Endometrial microvascular endothelial cells (primary cell): Measurements from ENCODE around the gene TCF7L2. TPM values are rescaled to one million over a fixed set of nuclear protein-coding genes. Genes with fewer than 3 reads are reported as not detected.

Experiments
- in situ Hi-C: cut with HindIII; loops from 2 replicates; pipeline ENCODE4 v1.10.0; 2017; ENCODE audit warnings: low sequenced_read_pairs, low pct_unique_long_range_greater_than_20kb; ENCODE audit errors: inconsistent ontology term
- total RNA-seq: library from RNA; depleted of rRNA; stranded (reverse); fragments of >200 nt; gene quantifications from one replicate; pipeline ENCODE4 v1.2.3, GENCODE V29; 2015; ENCODE audit errors: inconsistent ontology term

The TCF7L2 gene
- total RNA-seq, 1 donor from 2014 or later: 3.8 TPM

- in situ Hi-C loops: no loop called here
Measured at GRCh38 chr10:112984756-112985155, 34.7 kb downstream of the TCF7L2 start.

GRCh38 chr10:112985690-112986543 lies 35.9 kb downstream of the TCF7L2 start:
- in situ Hi-C loops: no loop called here

- in situ Hi-C loops: no loop called here
Measured at GRCh38 chr10:112986544-112987190, 36.6 kb downstream of the TCF7L2 start.

- in situ Hi-C loops: no loop called here
Measured at GRCh38 chr10:112988839-112989406, 38.9 kb downstream of the TCF7L2 start.

- in situ Hi-C loops: no loop called here
Measured at GRCh38 chr10:112989826-112990225, 39.8 kb downstream of the TCF7L2 start.

- in situ Hi-C loops: no loop called here
Measured at GRCh38 chr10:112990271-112990670, 40.2 kb downstream of the TCF7L2 start.

GRCh38 chr10:112991888-112992491 lies 41.9 kb downstream of the TCF7L2 start:
- in situ Hi-C loops: no loop called here

GRCh38 chr10:112996462-112996861 lies 46.4 kb downstream of the TCF7L2 start:
- in situ Hi-C loops: no loop called here

GRCh38 chr10:112999102-112999501 lies 49.1 kb downstream of the TCF7L2 start:
- in situ Hi-C loops: no loop called here

- in situ Hi-C loops: no loop called here
Measured at GRCh38 chr10:113000442-113000841, 50.4 kb downstream of the TCF7L2 start.

- in situ Hi-C loops: no loop called here
Measured at GRCh38 chr10:113000876-113001598, 51.0 kb downstream of the TCF7L2 start.

GRCh38 chr10:113001599-113002448 lies 51.8 kb downstream of the TCF7L2 start:
- in situ Hi-C loops: no loop called here

- in situ Hi-C loops: no loop called here
Measured at GRCh38 chr10:113002449-113002777, 52.4 kb downstream of the TCF7L2 start.

GRCh38 chr10:113003052-113003451 lies 53.0 kb downstream of the TCF7L2 start:
- in situ Hi-C loops: no loop called here

GRCh38 chr10:113004069-113004618 lies 54.1 kb downstream of the TCF7L2 start:
- in situ Hi-C loops: no loop called here

GRCh38 chr10:113005380-113005779 lies 55.3 kb downstream of the TCF7L2 start:
- in situ Hi-C loops: no loop called here

- in situ Hi-C loops: no loop called here
Measured at GRCh38 chr10:113006656-113007342, 56.8 kb downstream of the TCF7L2 start.
